Panc1 (cell line): ENCODE data around the gene HASPIN. TPM values are rescaled to one million over a fixed set of nuclear protein-coding genes. Genes with fewer than 3 reads are reported as not detected.

Source experiments
- ATAC-seq: fragments of 200-7000 bp; cut with Tn5 transposase; 2 replicates; pipeline ENCODE4 v1.9.1; 2020; ENCODE audit warnings: mild to moderate bottlenecking, moderate library complexity
- BruUV-seq: library from RNA; stranded (reverse); fragments of 400-500 nt; replicated peaks from 2 replicates; lab custom pipeline; 2021; lab: Mats Ljungman, UMichigan
- CTCF ChIA-PET: fragments of 300-600 bp; sonication (Branson Sonifier 250); formaldehyde crosslinking; loops from one replicate; lab custom pipeline; 2022; ENCODE audit warnings: antibody characterized with exemption; lab: Charles Lee
- POLR2A ChIA-PET: fragments of 300-600 bp; sonication (Branson Sonifier 250); formaldehyde crosslinking; loops from one replicate; lab custom pipeline; 2022; ENCODE audit warnings: antibody characterized with exemption; lab: Charles Lee
- DNase-seq: peaks from one replicate; pipeline ENCODE4 v3.0.0-alpha.2; 2010; ENCODE audit warnings: low read depth, low spot score
- H3K27ac ChIP-seq: 2 replicates; pipeline ENCODE4 v1.5.1; 2011; ENCODE audit warnings: mild to moderate bottlenecking, low read length, inconsistent platforms
- H3K27me3 ChIP-seq: fragments of 200-500 bp; sonication (Bioruptor generic); 2 replicates; pipeline ENCODE4 v1.6.0; 2014; ENCODE audit warnings: low read length, inconsistent platforms; ENCODE audit not compliant: control insufficient read depth, insufficient read depth
- H3K36me3 ChIP-seq: fragments of 200-500 bp; sonication (Bioruptor generic); 2 replicates; pipeline ENCODE4 v1.5.1; 2014; ENCODE audit warnings: inconsistent platforms, mild to moderate bottlenecking, low read length, moderate library complexity; ENCODE audit not compliant: control insufficient read depth, insufficient read depth
- H3K4me1 ChIP-seq: 2 replicates; pipeline ENCODE4 v1.5.1; 2011; ENCODE audit warnings: inconsistent platforms, mild to moderate bottlenecking, low read length, moderate library complexity; ENCODE audit not compliant: control insufficient read depth, insufficient read depth
- H3K4me3 ChIP-seq, 2 experiments: 2 replicates each; pipeline ENCODE4 v1.5.1; 2011 to 2012; ENCODE audit warnings: low read depth in 2 of 2, low read length in 2 of 2, mild to moderate bottlenecking in 2 of 2, inconsistent platforms in 1 of 2, moderate library complexity in 1 of 2
- H3K9me3 ChIP-seq: fragments of 200-500 bp; sonication (Bioruptor generic); 2 replicates; pipeline ENCODE4 v1.5.1; 2014; ENCODE audit warnings: low read depth, mild to moderate bottlenecking, inconsistent platforms, low read length, moderate library complexity; ENCODE audit not compliant: control insufficient read depth, insufficient read depth
- POLR2AphosphoS5 ChIP-seq: IDR thresholded peaks from 2 replicates; pipeline ENCODE4 v1.6.1; 2012; ENCODE audit warnings: mild to moderate bottlenecking, low read depth, low read length, moderate library complexity
- SIN3A ChIP-seq: IDR thresholded peaks from 2 replicates; pipeline ENCODE4 v1.6.1; 2012; ENCODE audit warnings: low read depth, mild to moderate bottlenecking, low read length, moderate library complexity, borderline replicate concordance; ENCODE audit not compliant: insufficient read depth
- TCF7L2 ChIP-seq: IDR thresholded peaks from 2 replicates; pipeline ENCODE4 v1.6.1; 2011; ENCODE audit warnings: mild to moderate bottlenecking, low read depth, low read length, inconsistent platforms
- in situ Hi-C: cut with HindIII; loops from 2 replicates; pipeline ENCODE4 v1.10.0; 2016; ENCODE audit warnings: low sequenced_read_pairs, low pct_unique_long_range_greater_than_20kb
- intact Hi-C: fragments of 100-400 bp; cut with micrococcal nuclease; formaldehyde crosslinking; loops from one replicate; pipeline ENCODE4 v1.10.0; 2022; ENCODE audit not compliant: unreplicated experiment
- total RNA-seq: library from RNA; stranded (reverse); gene quantifications from one replicate; pipeline ENCODE4 v1.2.1, GENCODE V29; 2021; ENCODE audit not compliant: unreplicated experiment
- TF ChIP-seq, protein P1 (sequence below): fragments of 450-650 bp; IDR thresholded peaks from 2 replicates; pipeline ENCODE4 v1.5.1; 2017; ENCODE audit warnings: mild to moderate bottlenecking
- TF ChIP-seq, protein P2 (sequence below), 2 experiments: IDR thresholded peaks; 2 replicates each; pipeline ENCODE4 v1.6.1; 2011 to 2012; ENCODE audit warnings: low read depth in 2 of 2, control low read depth in 1 of 2, low read length in 1 of 2, mild to moderate bottlenecking in 1 of 2, moderate library complexity in 1 of 2; ENCODE audit not compliant: insufficient read depth in 1 of 2

Gene HASPIN
- total RNA-seq, 1 experiment from 2014 or later = 10.6 TPM

DNA sequence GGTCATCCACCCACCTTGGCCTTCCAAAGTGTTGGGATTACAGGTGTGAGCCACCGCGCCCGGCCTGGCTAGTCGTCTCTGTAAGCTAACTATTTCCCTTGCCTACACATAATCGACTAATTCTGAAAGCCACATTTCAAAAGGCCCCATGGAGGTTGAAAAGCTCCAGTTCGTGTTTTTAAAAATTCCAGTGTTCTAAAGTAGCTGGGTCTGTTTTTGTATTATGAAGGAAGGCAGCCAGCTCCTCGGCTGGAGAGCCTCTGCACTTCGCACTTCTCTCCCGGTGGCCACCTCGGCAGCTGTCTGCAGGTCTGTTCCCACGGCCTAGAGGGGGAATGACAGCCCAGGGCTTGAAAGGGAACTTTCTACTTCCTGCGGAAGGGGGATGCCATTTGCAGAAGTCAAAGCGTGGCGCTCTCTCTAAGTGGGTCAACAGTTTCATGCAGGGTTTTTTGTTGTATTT, 16.9 kb downstream of the HASPIN start:
- H3K4me1 ChIP-seq = no peaks in the 10 kb centered on the region
- ChIA-PET CTCF (no interaction called here), POLR2A (no interaction called here)
- no peaks in the 10 kb centered on the region for H3K36me3 ChIP-seq
- TF ChIP-seq POLR2AphosphoS5 (no peak), SIN3A (no peak), TCF7L2 (no peak)
- TF ChIP-seq, protein P1, sequence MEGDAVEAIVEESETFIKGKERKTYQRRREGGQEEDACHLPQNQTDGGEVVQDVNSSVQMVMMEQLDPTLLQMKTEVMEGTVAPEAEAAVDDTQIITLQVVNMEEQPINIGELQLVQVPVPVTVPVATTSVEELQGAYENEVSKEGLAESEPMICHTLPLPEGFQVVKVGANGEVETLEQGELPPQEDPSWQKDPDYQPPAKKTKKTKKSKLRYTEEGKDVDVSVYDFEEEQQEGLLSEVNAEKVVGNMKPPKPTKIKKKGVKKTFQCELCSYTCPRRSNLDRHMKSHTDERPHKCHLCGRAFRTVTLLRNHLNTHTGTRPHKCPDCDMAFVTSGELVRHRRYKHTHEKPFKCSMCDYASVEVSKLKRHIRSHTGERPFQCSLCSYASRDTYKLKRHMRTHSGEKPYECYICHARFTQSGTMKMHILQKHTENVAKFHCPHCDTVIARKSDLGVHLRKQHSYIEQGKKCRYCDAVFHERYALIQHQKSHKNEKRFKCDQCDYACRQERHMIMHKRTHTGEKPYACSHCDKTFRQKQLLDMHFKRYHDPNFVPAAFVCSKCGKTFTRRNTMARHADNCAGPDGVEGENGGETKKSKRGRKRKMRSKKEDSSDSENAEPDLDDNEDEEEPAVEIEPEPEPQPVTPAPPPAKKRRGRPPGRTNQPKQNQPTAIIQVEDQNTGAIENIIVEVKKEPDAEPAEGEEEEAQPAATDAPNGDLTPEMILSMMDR = no peak
- TF ChIP-seq, protein P2, sequence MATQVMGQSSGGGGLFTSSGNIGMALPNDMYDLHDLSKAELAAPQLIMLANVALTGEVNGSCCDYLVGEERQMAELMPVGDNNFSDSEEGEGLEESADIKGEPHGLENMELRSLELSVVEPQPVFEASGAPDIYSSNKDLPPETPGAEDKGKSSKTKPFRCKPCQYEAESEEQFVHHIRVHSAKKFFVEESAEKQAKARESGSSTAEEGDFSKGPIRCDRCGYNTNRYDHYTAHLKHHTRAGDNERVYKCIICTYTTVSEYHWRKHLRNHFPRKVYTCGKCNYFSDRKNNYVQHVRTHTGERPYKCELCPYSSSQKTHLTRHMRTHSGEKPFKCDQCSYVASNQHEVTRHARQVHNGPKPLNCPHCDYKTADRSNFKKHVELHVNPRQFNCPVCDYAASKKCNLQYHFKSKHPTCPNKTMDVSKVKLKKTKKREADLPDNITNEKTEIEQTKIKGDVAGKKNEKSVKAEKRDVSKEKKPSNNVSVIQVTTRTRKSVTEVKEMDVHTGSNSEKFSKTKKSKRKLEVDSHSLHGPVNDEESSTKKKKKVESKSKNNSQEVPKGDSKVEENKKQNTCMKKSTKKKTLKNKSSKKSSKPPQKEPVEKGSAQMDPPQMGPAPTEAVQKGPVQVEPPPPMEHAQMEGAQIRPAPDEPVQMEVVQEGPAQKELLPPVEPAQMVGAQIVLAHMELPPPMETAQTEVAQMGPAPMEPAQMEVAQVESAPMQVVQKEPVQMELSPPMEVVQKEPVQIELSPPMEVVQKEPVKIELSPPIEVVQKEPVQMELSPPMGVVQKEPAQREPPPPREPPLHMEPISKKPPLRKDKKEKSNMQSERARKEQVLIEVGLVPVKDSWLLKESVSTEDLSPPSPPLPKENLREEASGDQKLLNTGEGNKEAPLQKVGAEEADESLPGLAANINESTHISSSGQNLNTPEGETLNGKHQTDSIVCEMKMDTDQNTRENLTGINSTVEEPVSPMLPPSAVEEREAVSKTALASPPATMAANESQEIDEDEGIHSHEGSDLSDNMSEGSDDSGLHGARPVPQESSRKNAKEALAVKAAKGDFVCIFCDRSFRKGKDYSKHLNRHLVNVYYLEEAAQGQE (IDR thresholded peaks at IDR 0.05; ENCODE audit: insufficient read depth in 1 of 2, low read depth in 2 of 2, low read length in 1 of 2) = no peak
- ATAC-seq = no peak
- H3K4me3 ChIP-seq = no peak overlapping the region
- H3K27ac ChIP-seq = no peak overlapping the region
- no peaks in the 10 kb centered on the region for H3K9me3 ChIP-seq
- intact Hi-C loops = no loop called here
- no peaks in the 10 kb centered on the region for H3K27me3 ChIP-seq
- no TSS peak for BruUV-seq
- in situ Hi-C loops = no loop called here
- DNase-seq = no peak

DNA sequence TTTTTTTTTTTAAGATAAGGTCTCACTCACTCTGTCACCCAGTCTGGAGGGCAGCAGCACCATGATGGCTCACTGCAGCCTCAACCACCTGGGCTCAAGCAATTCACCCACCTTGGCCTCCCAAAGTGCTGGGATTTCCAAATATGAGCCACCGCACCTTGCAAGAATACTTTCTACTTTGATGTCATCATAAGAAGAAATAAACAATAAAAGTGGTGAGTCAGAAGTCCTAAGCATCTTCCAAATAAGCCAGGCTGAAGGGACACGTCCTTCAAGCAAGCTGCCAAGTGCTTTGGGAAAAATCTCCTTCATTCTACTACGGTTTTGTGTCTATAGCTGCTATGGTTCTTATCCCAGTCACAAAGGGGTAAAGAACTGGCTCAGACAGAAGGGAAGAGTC, 20.3 kb downstream of the HASPIN start:
- no peaks in the 10 kb centered on the region for H3K4me1 ChIP-seq
- no peak for TF ChIP-seq TCF7L2
- TF ChIP-seq SIN3A = no peak
- no peak for TF ChIP-seq POLR2AphosphoS5
- TF ChIP-seq, protein P2 (IDR thresholded peaks at IDR 0.05; ENCODE audit: insufficient read depth in 1 of 2, low read depth in 2 of 2, low read length in 1 of 2) = no peak
- TF ChIP-seq, protein P1 = no peak
- DNase-seq = no peak
- H3K9me3 ChIP-seq = no peaks in the 10 kb centered on the region
- intact Hi-C loops = no loop called here
- CTCF ChIA-PET = no interaction called here
- no peaks in the 10 kb centered on the region for H3K36me3 ChIP-seq
- no peak overlapping the region for H3K27ac ChIP-seq
- POLR2A ChIA-PET = interaction anchor here (0.6 kb wide), 1 partner anchor 15 kb away, joined by 4 read pairs; no protein-coding TSS in a partner anchor
- no peak for ATAC-seq
- in situ Hi-C loops = no loop called here
- no peak overlapping the region for H3K4me3 ChIP-seq
- no TSS peak for BruUV-seq
- no peaks in the 10 kb centered on the region for H3K27me3 ChIP-seq
